Osteocyte (in vitro differentiated cells): ENCODE results near the gene MORF4L1. TPM values are rescaled to one million over a fixed set of nuclear protein-coding genes. Genes with fewer than 3 reads are reported as not detected.
"Not testable (repeated sequence)": the region's sequence is repeated elsewhere in the genome, so short reads cannot be mapped to it uniquely, and the experiment has no call there.

Source experiments
- DNase-seq: peaks from one replicate; pipeline ENCODE4 v3.0.0; 2021; ENCODE audit warnings: mixed read lengths; ENCODE audit not compliant: unreplicated experiment; ENCODE audit errors: extremely low spot score
- H3K27ac Mint-ChIP-seq: one replicate; pipeline ENCODE4 v1.8.0; 2021; ENCODE audit warnings: mild to moderate bottlenecking, mixed read lengths; ENCODE audit not compliant: unreplicated experiment
- H3K27me3 Mint-ChIP-seq: one replicate; pipeline ENCODE4 v1.8.0; 2021; ENCODE audit warnings: mixed read lengths; ENCODE audit not compliant: unreplicated experiment
- H3K36me3 Mint-ChIP-seq: one replicate; pipeline ENCODE4 v1.8.0; 2021; ENCODE audit warnings: mixed read lengths; ENCODE audit not compliant: unreplicated experiment
- H3K4me1 Mint-ChIP-seq: one replicate; pipeline ENCODE4 v1.8.0; 2021; ENCODE audit warnings: mixed read lengths; ENCODE audit not compliant: unreplicated experiment
- H3K4me3 Mint-ChIP-seq: one replicate; pipeline ENCODE4 v1.8.0; 2021; ENCODE audit warnings: mild to moderate bottlenecking, moderate library complexity, mixed read lengths; ENCODE audit not compliant: unreplicated experiment
- H3K9me3 Mint-ChIP-seq: one replicate; pipeline ENCODE4 v1.8.0; 2021; ENCODE audit warnings: mixed read lengths; ENCODE audit not compliant: unreplicated experiment
- CTCF ChIP-seq: fragments of 200-600 bp; sonication (generic); IDR thresholded peaks from 2 replicates; pipeline ENCODE4 v1.5.0; 2021; ENCODE audit warnings: antibody characterized with exemption, mild to moderate bottlenecking, moderate library complexity
- total RNA-seq: library from RNA; stranded (reverse); gene quantifications from 2 replicates; pipeline ENCODE4 v1.2.1, GENCODE V29; 2021

The MORF4L1 gene
- total RNA-seq, 1 donor from 2014 or later: 488 TPM

- TF ChIP-seq CTCF: no peak
- Mint-ChIP-seq H3K4me1 (peaks cover 22% of the 10 kb centered on the region), H3K9me3 (peaks cover 4% of the 10 kb centered on the region), H3K4me3 (no peak overlapping the region), H3K36me3 (no peaks in the 10 kb centered on the region), H3K27ac (peak overlapping the region; percentile 80), H3K27me3 (no peaks in the 10 kb centered on the region)
- no peak for DNase-seq
Measured at GRCh38 chr15:78855746-78856145, 16.9 kb upstream of the MORF4L1 start.

GRCh38 chr15:78859971-78860719 is 12.5 kb upstream of the MORF4L1 start:
- Mint-ChIP-seq H3K27me3 (no peaks in the 10 kb centered on the region), H3K9me3 (no peaks in the 10 kb centered on the region), H3K36me3 (no peaks in the 10 kb centered on the region), H3K4me1 (peaks cover 15% of the 10 kb centered on the region), H3K4me3 (peak overlapping the region; percentile 86), H3K27ac (peak overlapping the region; percentile 96)
- peak; percentile 90 for DNase-seq
- TF ChIP-seq CTCF: peak; percentile 66

DNA sequence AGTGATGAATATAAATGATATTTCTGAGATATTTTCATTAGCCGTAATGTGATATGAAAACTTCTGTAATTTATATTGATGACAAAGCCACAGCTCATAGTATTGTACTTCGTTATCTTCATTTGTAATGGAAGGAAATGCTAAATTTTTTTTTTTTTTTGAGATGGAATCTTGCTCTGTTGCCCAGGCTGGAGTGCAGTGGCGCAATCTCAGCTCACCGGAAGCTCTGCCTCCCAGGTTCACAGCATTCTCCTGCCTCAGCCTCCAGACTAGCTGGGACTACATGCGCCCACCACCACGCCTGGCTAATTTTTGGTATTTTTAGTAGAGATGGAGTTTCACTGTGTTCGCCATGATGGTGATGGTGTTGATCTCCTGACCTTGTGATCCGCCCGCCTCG is 7.1 kb upstream of the MORF4L1 start:
- H3K4me1 Mint-ChIP-seq, DNase-seq, H3K27me3 Mint-ChIP-seq, H3K4me3 Mint-ChIP-seq, H3K27ac Mint-ChIP-seq, H3K36me3 Mint-ChIP-seq, H3K9me3 Mint-ChIP-seq: not testable (repeated sequence)

GRCh38 chr15:78866031-78866430 is 6.7 kb upstream of the MORF4L1 start:
- H3K27ac Mint-ChIP-seq, H3K27me3 Mint-ChIP-seq, DNase-seq, H3K4me3 Mint-ChIP-seq, H3K36me3 Mint-ChIP-seq, H3K4me1 Mint-ChIP-seq, H3K9me3 Mint-ChIP-seq: not testable (repeated sequence)

DNA sequence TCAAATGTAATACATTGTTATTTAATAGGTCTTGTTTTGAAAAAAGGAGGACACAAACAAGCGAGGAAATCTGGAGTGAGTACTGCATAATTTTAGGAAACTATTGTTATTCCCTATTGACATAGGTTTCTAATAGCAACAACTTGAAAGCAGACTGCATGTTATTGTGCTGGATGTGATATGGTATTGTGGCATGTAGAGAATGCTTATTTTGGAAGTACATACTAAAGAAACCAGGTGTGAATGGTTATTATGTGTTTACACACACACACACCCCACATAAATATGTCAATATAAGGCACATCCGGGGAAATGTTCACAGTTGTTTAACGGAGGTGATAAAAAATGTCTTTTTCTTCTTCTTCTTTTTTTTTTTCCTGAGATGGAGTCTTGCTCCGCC is 5.9 kb upstream of the MORF4L1 start:
- Mint-ChIP-seq H3K9me3 (no peaks in the 10 kb centered on the region), H3K27me3 (no peaks in the 10 kb centered on the region), H3K36me3 (no peaks in the 10 kb centered on the region), H3K27ac (no peak overlapping the region), H3K4me3 (no peak overlapping the region), H3K4me1 (no peaks in the 10 kb centered on the region)
- no peak for DNase-seq
- no peak for TF ChIP-seq CTCF

- no peak for TF ChIP-seq CTCF
- peaks cover 6% of the 10 kb centered on the region for H3K4me1 Mint-ChIP-seq
- DNase-seq: no peak
- H3K4me3 Mint-ChIP-seq: no peak overlapping the region
- H3K36me3 Mint-ChIP-seq: no peaks in the 10 kb centered on the region
- no peaks in the 10 kb centered on the region for H3K27me3 Mint-ChIP-seq
- H3K9me3 Mint-ChIP-seq: no peaks in the 10 kb centered on the region
- no peak overlapping the region for H3K27ac Mint-ChIP-seq
Measured at GRCh38 chr15:78868366-78868765, 4.3 kb upstream of the MORF4L1 start.

DNA sequence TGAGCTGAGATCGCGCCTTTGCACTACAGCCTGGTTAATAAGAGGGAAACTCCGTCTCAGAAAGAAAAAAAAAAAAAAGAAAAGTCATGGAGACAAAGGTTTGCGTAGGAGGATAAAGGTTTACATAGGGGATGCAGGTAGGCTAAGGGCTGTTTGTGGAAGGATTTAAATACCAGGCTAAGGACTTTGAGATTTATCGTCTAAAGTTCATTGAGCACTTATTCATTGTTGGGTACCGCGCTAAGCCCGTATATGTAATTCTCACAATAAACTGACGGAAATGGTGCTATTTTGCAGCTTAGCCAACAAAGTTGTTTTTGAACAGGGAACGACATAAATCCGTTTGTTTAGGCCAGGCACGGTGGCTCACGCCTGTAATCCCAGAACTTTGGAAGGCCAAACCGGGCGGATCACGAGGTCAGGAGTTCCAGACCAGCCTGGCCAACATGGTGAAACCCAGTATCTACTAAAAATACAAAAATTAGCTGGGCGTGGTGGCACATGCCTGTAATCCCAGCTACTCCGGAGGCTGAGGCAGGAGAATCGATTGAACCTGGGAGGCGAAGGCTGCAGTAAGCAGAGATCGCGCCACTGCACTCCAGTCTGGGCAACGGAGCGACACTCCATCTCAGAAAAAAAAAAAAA is 1.1 kb upstream of the MORF4L1 start:
- H3K27me3 Mint-ChIP-seq, H3K36me3 Mint-ChIP-seq, DNase-seq, H3K9me3 Mint-ChIP-seq: not testable (repeated sequence)
- Mint-ChIP-seq H3K27ac (peak overlapping the region; percentile 83), H3K4me1 (peaks cover 24% of the 10 kb centered on the region), H3K4me3 (peak overlapping the region; percentile 99)
